ENCODE data around the gene ECPAS. TPM values are rescaled to one million over a fixed set of nuclear protein-coding genes. Genes with fewer than 3 reads are reported as not detected.

The ECPAS gene
- total and polyA plus RNA-seq, 2 experiments from 2014 or later = 32.1 to 65.6 TPM

DNA sequence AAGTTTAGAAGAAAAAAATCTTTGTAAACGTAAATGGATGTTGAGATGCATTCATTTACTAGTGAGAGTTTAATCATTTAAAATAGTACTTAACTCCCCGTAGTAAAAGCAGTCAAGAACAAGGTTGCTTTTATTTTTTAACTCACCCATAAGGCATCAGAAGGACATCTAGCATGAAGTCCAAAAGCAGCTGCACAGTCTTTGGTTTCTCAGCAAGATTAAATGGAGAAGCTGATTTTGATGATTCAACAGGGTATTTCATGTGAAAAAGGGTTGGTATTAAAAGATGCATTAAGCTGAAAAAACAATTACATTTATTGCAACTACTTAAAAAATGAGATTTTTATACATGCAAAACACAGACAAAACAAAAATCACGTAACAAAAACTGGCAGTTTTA is 44.0 kb downstream of the ECPAS start:
- no peaks in the 10 kb centered on the region for H3K9me2 ChIP-seq (replicated peaks; ENCODE audit: insufficient read depth)
- 89% methylated on average over 3 of the region's 3 CpGs for WGBS (ENCODE audit: low lambda C conversion rate, missing lambda C conversion rate)
- TF ChIP-seq EZH2 (IDR thresholded peaks at IDR 0.05; ENCODE audit: borderline replicate concordance) = no peak
- TF ChIP-seq, protein P1, sequence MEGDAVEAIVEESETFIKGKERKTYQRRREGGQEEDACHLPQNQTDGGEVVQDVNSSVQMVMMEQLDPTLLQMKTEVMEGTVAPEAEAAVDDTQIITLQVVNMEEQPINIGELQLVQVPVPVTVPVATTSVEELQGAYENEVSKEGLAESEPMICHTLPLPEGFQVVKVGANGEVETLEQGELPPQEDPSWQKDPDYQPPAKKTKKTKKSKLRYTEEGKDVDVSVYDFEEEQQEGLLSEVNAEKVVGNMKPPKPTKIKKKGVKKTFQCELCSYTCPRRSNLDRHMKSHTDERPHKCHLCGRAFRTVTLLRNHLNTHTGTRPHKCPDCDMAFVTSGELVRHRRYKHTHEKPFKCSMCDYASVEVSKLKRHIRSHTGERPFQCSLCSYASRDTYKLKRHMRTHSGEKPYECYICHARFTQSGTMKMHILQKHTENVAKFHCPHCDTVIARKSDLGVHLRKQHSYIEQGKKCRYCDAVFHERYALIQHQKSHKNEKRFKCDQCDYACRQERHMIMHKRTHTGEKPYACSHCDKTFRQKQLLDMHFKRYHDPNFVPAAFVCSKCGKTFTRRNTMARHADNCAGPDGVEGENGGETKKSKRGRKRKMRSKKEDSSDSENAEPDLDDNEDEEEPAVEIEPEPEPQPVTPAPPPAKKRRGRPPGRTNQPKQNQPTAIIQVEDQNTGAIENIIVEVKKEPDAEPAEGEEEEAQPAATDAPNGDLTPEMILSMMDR (IDR thresholded peaks at IDR 0.05; ENCODE audit: poor library complexity) = no peak
- TF ChIP-seq EZH2phosphoT487 (IDR thresholded peaks at IDR 0.05; ENCODE audit: low read depth, severe bottlenecking, unreplicated experiment) = no peak
- DNase-seq (ENCODE audit: low spot score) = no peak
- H3K36me3 ChIP-seq (replicated peaks; ENCODE audit: insufficient read depth, low read depth) = no peaks in the 10 kb centered on the region
- H3K79me2 ChIP-seq = no peaks in the 10 kb centered on the region
- H4K20me1 ChIP-seq (ENCODE audit: insufficient read depth, poor library complexity, severe bottlenecking) = no peaks in the 10 kb centered on the region
- H3K4me3 ChIP-seq = no peak overlapping the region
- H3K27me3 ChIP-seq = no peaks in the 10 kb centered on the region
- no peaks in the 10 kb centered on the region for H3K4me1 ChIP-seq (ENCODE audit: insufficient read depth)
- H3K4me2 ChIP-seq = no peak overlapping the region
- no peaks in the 10 kb centered on the region for H3K9me3 ChIP-seq (ENCODE audit: low read depth)
- no peak overlapping the region for H3K27ac ChIP-seq
- H2AFZ ChIP-seq = no peak overlapping the region

DNA sequence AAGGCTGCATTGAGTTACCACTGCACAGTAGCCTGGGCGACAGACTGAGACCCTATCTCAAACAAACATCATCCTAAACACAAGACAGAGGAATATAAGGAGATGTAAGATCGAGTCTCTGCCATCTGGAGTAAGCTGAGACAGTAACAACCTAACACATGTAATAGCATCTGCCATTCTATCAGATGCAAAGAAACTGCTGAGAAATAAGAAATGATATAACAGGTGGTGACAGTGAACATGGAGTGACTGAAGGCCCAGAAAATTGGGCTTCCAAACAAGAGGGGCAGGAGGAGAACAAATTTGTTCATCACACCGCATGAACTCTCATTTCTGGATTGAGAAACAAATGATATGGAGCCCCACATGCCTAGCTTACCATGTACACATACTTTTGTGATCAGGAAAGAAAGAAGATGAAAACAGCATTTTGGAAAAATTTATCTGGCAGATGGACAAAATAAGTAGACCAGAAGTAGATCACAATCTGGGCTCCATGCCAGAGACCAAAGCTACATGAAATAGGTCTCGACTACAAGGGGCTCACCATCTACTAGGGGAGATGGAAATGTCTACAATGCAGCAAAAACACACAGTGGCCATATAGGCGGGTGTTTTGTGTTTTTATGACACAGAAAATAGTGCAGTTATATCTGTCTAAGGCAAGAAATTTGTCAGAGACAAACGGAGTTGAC is 45.5 kb downstream of the ECPAS start:
- 97% methylated on average over 6 of the region's 6 CpGs for WGBS (ENCODE audit: low lambda C conversion rate, missing lambda C conversion rate)
- H3K4me2 ChIP-seq = no peak overlapping the region
- TF ChIP-seq EZH2 (IDR thresholded peaks at IDR 0.05; ENCODE audit: borderline replicate concordance) (no peak), EZH2phosphoT487 (IDR thresholded peaks at IDR 0.05; ENCODE audit: low read depth, severe bottlenecking, unreplicated experiment) (no peak)
- TF ChIP-seq, protein P1 (IDR thresholded peaks at IDR 0.05; ENCODE audit: poor library complexity) = no peak
- H3K27me3 ChIP-seq = no peaks in the 10 kb centered on the region
- no peak overlapping the region for H3K27ac ChIP-seq
- no peak overlapping the region for H3K4me3 ChIP-seq
- no peaks in the 10 kb centered on the region for H3K79me2 ChIP-seq
- no peaks in the 10 kb centered on the region for H3K36me3 ChIP-seq (replicated peaks; ENCODE audit: insufficient read depth, low read depth)
- no peak for DNase-seq (ENCODE audit: low spot score)
- H3K4me1 ChIP-seq (ENCODE audit: insufficient read depth) = no peaks in the 10 kb centered on the region
- no peak overlapping the region for H2AFZ ChIP-seq
- no peaks in the 10 kb centered on the region for H3K9me2 ChIP-seq (replicated peaks; ENCODE audit: insufficient read depth)
- no peaks in the 10 kb centered on the region for H3K9me3 ChIP-seq (ENCODE audit: low read depth)
- H4K20me1 ChIP-seq (ENCODE audit: insufficient read depth, poor library complexity, severe bottlenecking) = peaks cover 2% of the 10 kb centered on the region

DNA sequence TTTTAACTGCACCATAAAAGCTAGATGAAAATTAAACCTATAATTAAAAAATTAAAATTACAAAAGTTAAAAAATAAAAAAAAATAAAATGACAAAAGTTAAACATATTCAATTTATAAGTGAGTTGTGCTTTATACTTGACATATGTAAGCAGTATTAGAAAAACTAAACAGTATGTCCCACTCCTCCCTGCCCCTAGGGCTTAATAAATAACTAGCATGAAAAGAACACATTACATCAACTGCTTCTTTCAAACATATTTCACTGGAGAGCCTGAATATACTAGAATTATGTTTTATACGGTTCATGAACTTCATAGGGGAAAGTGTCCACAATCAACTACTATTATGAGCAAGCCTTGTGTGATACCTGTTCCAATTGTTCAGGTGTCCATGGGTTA is 47.6 kb downstream of the ECPAS start:
- no peaks in the 10 kb centered on the region for H3K36me3 ChIP-seq (replicated peaks; ENCODE audit: insufficient read depth, low read depth)
- no peaks in the 10 kb centered on the region for H3K9me2 ChIP-seq (replicated peaks; ENCODE audit: insufficient read depth)
- no peaks in the 10 kb centered on the region for H3K9me3 ChIP-seq (ENCODE audit: low read depth)
- no peak for DNase-seq (ENCODE audit: low spot score)
- no peak overlapping the region for H3K27ac ChIP-seq
- H3K79me2 ChIP-seq = no peaks in the 10 kb centered on the region
- H3K4me3 ChIP-seq = no peak overlapping the region
- H3K27me3 ChIP-seq = no peaks in the 10 kb centered on the region
- H3K4me1 ChIP-seq (ENCODE audit: insufficient read depth) = no peaks in the 10 kb centered on the region
- WGBS (ENCODE audit: low lambda C conversion rate, missing lambda C conversion rate) = 83% methylated on average over 1 of the region's 1 CpG
- H4K20me1 ChIP-seq (ENCODE audit: insufficient read depth, poor library complexity, severe bottlenecking) = peaks cover 2% of the 10 kb centered on the region
- TF ChIP-seq EZH2phosphoT487 (IDR thresholded peaks at IDR 0.05; ENCODE audit: low read depth, severe bottlenecking, unreplicated experiment) (no peak), EZH2 (IDR thresholded peaks at IDR 0.05; ENCODE audit: borderline replicate concordance) (no peak)
- TF ChIP-seq, protein P1 (IDR thresholded peaks at IDR 0.05; ENCODE audit: poor library complexity) = no peak
- no peak overlapping the region for H3K4me2 ChIP-seq
- no peak overlapping the region for H2AFZ ChIP-seq
